Measurements from ENCODE around the gene MCC.

Gene MCC

DNA sequence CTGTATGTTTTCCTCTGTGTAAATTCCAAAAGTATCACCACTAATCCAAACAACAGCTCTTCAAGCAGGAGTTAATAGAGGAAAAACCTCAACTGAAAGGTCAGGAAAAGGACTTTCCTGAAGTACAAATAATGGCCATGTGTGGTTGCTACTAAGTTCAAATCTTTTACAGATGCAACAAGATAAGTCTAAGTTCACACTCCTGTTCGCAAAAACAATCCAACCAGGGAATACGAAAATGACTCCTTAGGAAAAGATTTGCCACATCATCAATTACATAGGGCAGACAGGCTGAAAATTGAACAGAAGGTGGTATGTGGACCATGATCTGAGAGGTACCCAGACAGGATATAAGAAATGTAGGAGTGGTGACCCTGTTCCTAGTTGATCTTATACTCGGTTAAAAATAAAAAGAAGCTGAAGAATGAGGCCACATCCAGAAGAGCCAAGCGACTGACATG is 263.6 kb downstream of the MCC start:
- TF ChIP-seq ZBTB7A (IDR thresholded peaks at IDR 0.05; ENCODE audit: low read depth) (no peak), CEBPB (IDR thresholded peaks at IDR 0.05) (no peak), CREB1 (IDR thresholded peaks at IDR 0.05; ENCODE audit: low read depth) (no peak), TAF1 (IDR thresholded peaks at IDR 0.05; ENCODE audit: low read depth) (no peak), RAD21 (IDR thresholded peaks at IDR 0.05; ENCODE audit: low read depth) (no peak), EGR1 (IDR thresholded peaks at IDR 0.05) (no peak)

DNA sequence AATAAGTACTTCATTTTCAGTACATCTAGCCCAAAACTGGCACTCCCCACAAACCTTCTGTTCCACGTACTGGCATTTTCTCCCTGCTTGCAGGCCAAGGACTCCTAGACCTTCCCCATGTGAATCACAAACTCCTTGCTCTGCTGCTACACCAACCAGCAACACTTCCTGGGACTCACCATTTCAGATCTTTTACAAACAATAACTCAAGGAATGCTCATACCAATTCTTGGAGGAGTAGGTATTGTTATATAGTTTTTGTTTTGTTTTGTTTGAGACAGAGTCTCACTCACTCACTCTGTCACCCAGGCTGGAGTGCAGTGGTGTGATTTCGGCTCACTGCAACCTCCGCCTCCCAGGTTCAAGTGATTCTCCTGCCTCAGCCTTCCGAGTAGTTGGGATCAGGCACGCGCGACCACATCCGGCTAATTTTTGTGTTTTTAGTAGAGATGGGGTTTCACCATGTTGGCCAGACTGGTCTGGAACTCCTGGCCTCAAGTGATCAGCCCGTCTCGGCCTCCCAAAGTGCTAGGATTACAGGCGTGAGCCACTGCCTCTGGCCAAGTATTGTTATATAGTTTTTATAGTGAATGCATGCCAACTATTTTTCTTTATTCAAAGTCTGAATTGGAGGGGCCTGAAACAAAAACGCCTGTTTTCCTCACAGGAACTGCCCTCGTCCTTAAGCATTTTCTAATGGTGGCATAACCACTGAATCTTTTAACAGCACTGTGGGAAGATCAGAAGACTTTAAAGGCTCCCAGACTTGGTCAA is 264.2 kb downstream of the MCC start:
- no peak for TF ChIP-seq YY1 (IDR thresholded peaks at IDR 0.05; ENCODE audit: low read depth)
- TF ChIP-seq, protein P1, sequence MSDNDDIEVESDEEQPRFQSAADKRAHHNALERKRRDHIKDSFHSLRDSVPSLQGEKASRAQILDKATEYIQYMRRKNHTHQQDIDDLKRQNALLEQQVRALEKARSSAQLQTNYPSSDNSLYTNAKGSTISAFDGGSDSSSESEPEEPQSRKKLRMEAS (IDR thresholded peaks at IDR 0.05): no peak
- TF ChIP-seq ZBTB7A (IDR thresholded peaks at IDR 0.05; ENCODE audit: low read depth): no peak
- TF ChIP-seq FOXM1 (IDR thresholded peaks at IDR 0.05; ENCODE audit: borderline replicate concordance, low read depth): no peak

DNA sequence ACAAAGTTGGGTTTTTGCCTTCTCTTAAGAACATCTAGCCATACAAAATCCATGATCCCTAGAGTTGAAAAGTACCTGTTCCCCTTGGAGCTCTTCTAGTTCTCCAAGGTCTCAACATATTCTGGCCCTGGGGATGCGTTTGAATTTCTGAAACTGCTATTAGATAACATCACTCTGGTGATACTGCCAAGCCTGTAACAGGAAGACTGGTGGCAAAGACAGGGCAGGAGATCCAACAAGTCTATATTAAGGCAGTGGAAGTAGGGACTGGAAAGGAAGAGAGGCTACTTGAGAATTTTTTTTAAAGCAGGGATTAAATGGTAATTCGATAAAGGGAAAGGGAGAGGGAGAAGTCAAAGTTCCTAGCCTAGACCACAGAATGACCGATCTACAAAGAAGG is 264.9 kb downstream of the MCC start:
- TF ChIP-seq, protein P2, sequence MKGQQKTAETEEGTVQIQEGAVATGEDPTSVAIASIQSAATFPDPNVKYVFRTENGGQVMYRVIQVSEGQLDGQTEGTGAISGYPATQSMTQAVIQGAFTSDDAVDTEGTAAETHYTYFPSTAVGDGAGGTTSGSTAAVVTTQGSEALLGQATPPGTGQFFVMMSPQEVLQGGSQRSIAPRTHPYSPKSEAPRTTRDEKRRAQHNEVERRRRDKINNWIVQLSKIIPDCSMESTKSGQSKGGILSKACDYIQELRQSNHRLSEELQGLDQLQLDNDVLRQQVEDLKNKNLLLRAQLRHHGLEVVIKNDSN (IDR thresholded peaks at IDR 0.05): no peak
- TF ChIP-seq NFIC (IDR thresholded peaks at IDR 0.05): no peak

DNA sequence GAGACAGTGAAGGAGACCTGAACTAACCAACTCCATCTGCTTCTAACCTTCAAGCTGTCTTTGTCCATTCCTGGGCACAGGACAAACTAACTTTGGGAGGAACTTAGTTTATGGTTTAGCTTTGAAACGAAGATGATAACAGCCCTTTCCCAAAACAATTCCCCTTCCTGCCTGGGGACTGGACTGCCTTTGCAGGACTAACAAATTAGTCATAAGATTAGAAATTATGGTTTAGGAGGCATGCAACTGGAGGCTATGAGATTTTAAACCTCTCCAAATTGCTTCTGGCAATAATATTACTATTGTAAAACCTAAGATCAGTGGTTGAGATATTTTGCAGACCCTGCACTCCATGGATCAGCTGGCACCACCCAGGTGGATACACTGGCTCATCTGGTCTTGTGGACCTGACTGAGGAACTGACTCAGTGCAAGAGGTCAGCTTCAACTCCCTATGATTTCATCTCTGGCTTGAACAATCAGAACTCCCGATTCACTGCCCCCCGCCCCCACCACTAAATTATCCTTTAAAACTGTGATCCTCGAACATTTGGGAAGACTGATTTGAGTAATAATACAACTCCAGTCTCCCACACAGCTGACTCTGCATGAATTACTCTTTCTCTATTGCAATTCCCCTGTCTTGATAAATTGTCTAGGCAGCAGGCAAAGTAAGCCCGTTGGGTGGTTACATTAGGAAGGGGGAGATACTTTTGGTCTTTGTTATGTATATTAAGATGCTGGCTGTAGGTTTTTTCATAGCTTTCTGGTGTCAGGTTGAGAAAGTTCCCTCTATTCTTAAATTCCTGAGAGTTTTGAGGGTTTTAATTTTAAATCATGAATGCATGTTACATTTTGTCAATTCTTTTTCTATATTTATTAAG is 266.7 kb downstream of the MCC start:
- TF ChIP-seq EP300 (IDR thresholded peaks at IDR 0.05; ENCODE audit: borderline replicate concordance) (no peak), FOXM1 (IDR thresholded peaks at IDR 0.05; ENCODE audit: borderline replicate concordance, low read depth) (no peak), TCF12 (IDR thresholded peaks at IDR 0.05; ENCODE audit: low read depth) (no peak), CEBPB (IDR thresholded peaks at IDR 0.05) (no peak), ZBTB7A (IDR thresholded peaks at IDR 0.05; ENCODE audit: low read depth) (no peak), TAF1 (IDR thresholded peaks at IDR 0.05; ENCODE audit: low read depth) (no peak), RAD21 (IDR thresholded peaks at IDR 0.05; ENCODE audit: low read depth) (no peak), CREB1 (IDR thresholded peaks at IDR 0.05; ENCODE audit: low read depth) (no peak), YY1 (IDR thresholded peaks at IDR 0.05; ENCODE audit: low read depth) (no peak), TEAD4 (IDR thresholded peaks at IDR 0.05) (no peak), NFIC (IDR thresholded peaks at IDR 0.05) (no peak)
- TF ChIP-seq, protein P3, sequence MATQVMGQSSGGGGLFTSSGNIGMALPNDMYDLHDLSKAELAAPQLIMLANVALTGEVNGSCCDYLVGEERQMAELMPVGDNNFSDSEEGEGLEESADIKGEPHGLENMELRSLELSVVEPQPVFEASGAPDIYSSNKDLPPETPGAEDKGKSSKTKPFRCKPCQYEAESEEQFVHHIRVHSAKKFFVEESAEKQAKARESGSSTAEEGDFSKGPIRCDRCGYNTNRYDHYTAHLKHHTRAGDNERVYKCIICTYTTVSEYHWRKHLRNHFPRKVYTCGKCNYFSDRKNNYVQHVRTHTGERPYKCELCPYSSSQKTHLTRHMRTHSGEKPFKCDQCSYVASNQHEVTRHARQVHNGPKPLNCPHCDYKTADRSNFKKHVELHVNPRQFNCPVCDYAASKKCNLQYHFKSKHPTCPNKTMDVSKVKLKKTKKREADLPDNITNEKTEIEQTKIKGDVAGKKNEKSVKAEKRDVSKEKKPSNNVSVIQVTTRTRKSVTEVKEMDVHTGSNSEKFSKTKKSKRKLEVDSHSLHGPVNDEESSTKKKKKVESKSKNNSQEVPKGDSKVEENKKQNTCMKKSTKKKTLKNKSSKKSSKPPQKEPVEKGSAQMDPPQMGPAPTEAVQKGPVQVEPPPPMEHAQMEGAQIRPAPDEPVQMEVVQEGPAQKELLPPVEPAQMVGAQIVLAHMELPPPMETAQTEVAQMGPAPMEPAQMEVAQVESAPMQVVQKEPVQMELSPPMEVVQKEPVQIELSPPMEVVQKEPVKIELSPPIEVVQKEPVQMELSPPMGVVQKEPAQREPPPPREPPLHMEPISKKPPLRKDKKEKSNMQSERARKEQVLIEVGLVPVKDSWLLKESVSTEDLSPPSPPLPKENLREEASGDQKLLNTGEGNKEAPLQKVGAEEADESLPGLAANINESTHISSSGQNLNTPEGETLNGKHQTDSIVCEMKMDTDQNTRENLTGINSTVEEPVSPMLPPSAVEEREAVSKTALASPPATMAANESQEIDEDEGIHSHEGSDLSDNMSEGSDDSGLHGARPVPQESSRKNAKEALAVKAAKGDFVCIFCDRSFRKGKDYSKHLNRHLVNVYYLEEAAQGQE (IDR thresholded peaks at IDR 0.05; ENCODE audit: low read depth): no peak

DNA sequence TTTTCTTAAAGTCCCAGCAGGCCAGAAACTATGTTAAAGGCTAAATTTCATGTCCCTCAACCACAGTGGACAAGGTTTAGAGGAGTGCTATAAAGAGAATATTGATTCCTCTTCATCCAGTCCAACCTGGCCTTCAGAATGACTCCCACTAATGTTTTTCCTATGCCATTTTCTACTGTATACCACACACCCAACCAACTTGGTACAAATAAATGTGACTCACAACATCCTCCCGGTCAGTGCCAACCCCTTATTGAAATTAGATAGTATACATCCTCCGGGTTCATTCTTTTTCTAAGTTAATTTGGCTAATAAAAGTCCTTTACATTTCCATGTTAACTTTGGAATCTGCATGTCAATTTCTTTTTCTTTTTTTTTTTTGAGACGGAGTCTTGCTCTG is 268.6 kb downstream of the MCC start:
- no peak for TF ChIP-seq TEAD4 (IDR thresholded peaks at IDR 0.05)
- TF ChIP-seq, protein P3 (IDR thresholded peaks at IDR 0.05; ENCODE audit: low read depth): no peak
- no peak for TF ChIP-seq EGR1 (IDR thresholded peaks at IDR 0.05)
- no peak for TF ChIP-seq RAD21 (IDR thresholded peaks at IDR 0.05; ENCODE audit: low read depth)
- TF ChIP-seq, protein P2 (IDR thresholded peaks at IDR 0.05): no peak
- TF ChIP-seq CEBPB (IDR thresholded peaks at IDR 0.05): no peak
- no peak for TF ChIP-seq NFIC (IDR thresholded peaks at IDR 0.05)
- TF ChIP-seq TCF12 (IDR thresholded peaks at IDR 0.05; ENCODE audit: low read depth): no peak
- TF ChIP-seq ZBTB7A (IDR thresholded peaks at IDR 0.05; ENCODE audit: low read depth): no peak

DNA sequence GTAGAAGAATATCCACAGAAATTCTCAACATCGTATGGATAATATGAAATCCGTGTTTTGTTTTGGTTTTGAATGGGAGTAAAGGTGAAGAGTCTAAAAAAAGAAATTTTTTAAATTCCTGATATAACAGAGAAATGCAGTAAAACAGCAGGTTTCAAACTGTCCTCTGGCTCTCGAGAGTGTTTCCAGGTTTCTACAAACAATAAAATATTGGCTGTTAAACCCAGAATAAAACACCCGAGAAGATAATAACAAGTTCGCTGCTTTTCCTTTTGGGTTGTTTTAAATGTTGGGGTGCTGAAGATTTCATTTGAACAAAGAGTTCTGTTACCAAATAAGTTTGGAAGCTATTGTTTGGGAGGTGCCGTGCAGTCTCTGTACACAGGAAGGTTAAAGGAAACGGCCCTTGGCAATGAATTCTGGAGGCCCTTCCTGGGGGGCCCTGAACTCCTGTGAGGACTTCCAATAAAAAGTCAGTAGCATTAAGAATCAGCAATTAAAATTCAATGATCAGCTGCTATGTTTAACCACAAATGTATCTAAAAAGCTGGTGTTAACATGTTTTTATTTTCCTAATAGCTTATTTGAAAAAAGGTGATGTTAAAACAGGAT is 269.2 kb downstream of the MCC start:
- no peak for TF ChIP-seq TCF12 (IDR thresholded peaks at IDR 0.05; ENCODE audit: low read depth)
- TF ChIP-seq EP300 (IDR thresholded peaks at IDR 0.05; ENCODE audit: borderline replicate concordance): no peak
- TF ChIP-seq CEBPB (IDR thresholded peaks at IDR 0.05): no peak

All from Ishikawa (cell line).